PC-9 (cell line): Measurements from ENCODE around the gene RNF144A.

Source experiments
- EZH2 ChIP-seq: fragments of 200-600 bp; sonication (generic); IDR thresholded peaks from 2 replicates; pipeline ENCODE4 v1.8.0; 2017; ENCODE audit warnings: antibody characterized with exemption, low read depth
- TF ChIP-seq, protein P1 (sequence below): fragments of 200-600 bp; sonication (generic); conservative IDR thresholded peaks from 2 replicates; pipeline ENCODE4 v1.6.1; 2017; ENCODE audit warnings: mixed run types, antibody characterized with exemption, mild to moderate bottlenecking, moderate library complexity

DNA sequence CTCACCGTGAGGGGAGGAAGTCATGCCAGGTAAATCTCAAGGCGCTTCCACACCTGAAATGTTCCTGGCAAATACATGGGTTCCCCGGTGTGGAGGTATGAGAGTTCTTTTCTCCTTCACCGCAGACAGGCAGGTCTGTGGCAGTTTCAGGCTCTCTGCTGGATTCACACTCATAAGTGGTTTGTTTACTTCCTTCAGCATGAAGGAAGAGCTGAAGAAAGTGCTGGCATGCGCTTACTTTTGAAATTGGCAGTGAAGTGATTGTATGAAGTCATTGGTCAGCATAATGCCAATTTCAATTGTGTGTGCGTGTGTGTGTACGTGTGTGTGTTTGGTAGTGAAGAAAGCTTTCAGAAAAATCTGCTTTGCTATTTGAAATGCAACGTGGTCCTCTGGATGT is 43.4 kb downstream of the RNF144A start:
- TF ChIP-seq, protein P1, sequence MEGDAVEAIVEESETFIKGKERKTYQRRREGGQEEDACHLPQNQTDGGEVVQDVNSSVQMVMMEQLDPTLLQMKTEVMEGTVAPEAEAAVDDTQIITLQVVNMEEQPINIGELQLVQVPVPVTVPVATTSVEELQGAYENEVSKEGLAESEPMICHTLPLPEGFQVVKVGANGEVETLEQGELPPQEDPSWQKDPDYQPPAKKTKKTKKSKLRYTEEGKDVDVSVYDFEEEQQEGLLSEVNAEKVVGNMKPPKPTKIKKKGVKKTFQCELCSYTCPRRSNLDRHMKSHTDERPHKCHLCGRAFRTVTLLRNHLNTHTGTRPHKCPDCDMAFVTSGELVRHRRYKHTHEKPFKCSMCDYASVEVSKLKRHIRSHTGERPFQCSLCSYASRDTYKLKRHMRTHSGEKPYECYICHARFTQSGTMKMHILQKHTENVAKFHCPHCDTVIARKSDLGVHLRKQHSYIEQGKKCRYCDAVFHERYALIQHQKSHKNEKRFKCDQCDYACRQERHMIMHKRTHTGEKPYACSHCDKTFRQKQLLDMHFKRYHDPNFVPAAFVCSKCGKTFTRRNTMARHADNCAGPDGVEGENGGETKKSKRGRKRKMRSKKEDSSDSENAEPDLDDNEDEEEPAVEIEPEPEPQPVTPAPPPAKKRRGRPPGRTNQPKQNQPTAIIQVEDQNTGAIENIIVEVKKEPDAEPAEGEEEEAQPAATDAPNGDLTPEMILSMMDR = no peak
- TF ChIP-seq EZH2 = no peak
